GM12801 (cell line): ENCODE data around the gene FAM24A.

ENCODE experiments used
- CTCF ChIP-seq: IDR thresholded peaks from one replicate; pipeline ENCODE4 v1.5.1; 2011; ENCODE audit warnings: control low read depth; ENCODE audit not compliant: insufficient read length; ENCODE audit errors: extremely low read depth

FAM24A gene

GRCh38 chr10:122915700-122916099 lies 5.3 kb downstream of the FAM24A start:
- no peak for TF ChIP-seq CTCF

- TF ChIP-seq CTCF: no peak
Observed at GRCh38 chr10:122930140-122930539, 19.7 kb downstream of the FAM24A start.

- no peak for TF ChIP-seq CTCF
Observed at GRCh38 chr10:122931088-122931906, 20.9 kb downstream of the FAM24A start.

- no peak for TF ChIP-seq CTCF
Observed at GRCh38 chr10:122939133-122939855, 28.9 kb downstream of the FAM24A start.

GRCh38 chr10:122939856-122940543 lies 29.6 kb downstream of the FAM24A start:
- TF ChIP-seq CTCF: no peak

- TF ChIP-seq CTCF: no peak
Observed at GRCh38 chr10:122949296-122949695, 38.9 kb downstream of the FAM24A start.
